K562 (cell line): Measurements from ENCODE around the gene TXNIP. TPM values are rescaled to one million over a fixed set of nuclear protein-coding genes. Genes with fewer than 3 reads are reported as not detected.
A peak's percentile ranks its signal among the peaks of the same experiment; 100 is the strongest.

ENCODE experiments used
- CBX3 ChIP-seq, 2 experiments: IDR thresholded peaks; 1 replicate in 1 of 2; 2 replicates in 1 of 2; pipeline ENCODE4 v1.6.1; 2012; ENCODE audit warnings: inconsistent platforms in 2 of 2, low read length in 2 of 2, borderline replicate concordance in 1 of 2, control low read depth in 1 of 2
- CHD7 ChIP-seq: fragments of 200-600 bp; sonication (generic); IDR thresholded peaks from one replicate; pipeline ENCODE4 v1.6.1; 2012; ENCODE audit warnings: mild to moderate bottlenecking, low read depth, low read length, inconsistent platforms
- DLX4 ChIP-seq: fragments of 250-450 bp; sonication (Bioruptor Pico); IDR thresholded peaks from 2 replicates; pipeline ENCODE4 v1.6.1; 2021; ENCODE audit warnings: mild to moderate bottlenecking
- ERF ChIP-seq: fragments of 450-650 bp; formaldehyde crosslinking; IDR thresholded peaks from 2 replicates; pipeline ENCODE4 v1.4.0; 2020; ENCODE audit warnings: mild to moderate bottlenecking, mixed read lengths
- GABPB2 ChIP-seq: fragments of 250-450 bp; sonication (Bioruptor Pico); conservative IDR thresholded peaks from 2 replicates; pipeline ENCODE4 v1.5.1; 2021; ENCODE audit warnings: mild to moderate bottlenecking
- IRF2 ChIP-seq: sonication (generic); formaldehyde crosslinking; IDR thresholded peaks from 2 replicates; pipeline ENCODE4 v1.8.1; 2022; ENCODE audit warnings: mild to moderate bottlenecking, missing genetic modification reagents
- MITF ChIP-seq: IDR thresholded peaks from 2 replicates; pipeline ENCODE4 v1.6.1; 2014; ENCODE audit warnings: antibody characterized with exemption
- PHB2 ChIP-seq: fragments of 450-650 bp; IDR thresholded peaks from 2 replicates; pipeline ENCODE4 v1.6.1; 2017; ENCODE audit warnings: low read depth
- PHF20 ChIP-seq: fragments of 450-650 bp; IDR thresholded peaks from 2 replicates; pipeline ENCODE4 v1.6.1; 2018; ENCODE audit not compliant: partially characterized antibody
- RBFOX2 ChIP-seq: fragments of 200-400 bp; formaldehyde crosslinking; IDR thresholded peaks from 2 replicates; pipeline ENCODE4 v1.6.1; 2017; ENCODE audit warnings: low read depth, mild to moderate bottlenecking, low read length, moderate library complexity
- RNF2 ChIP-seq: sonication (generic); IDR thresholded peaks from 2 replicates; pipeline ENCODE4 v1.6.1; 2016
- ZNF143 ChIP-seq: sonication (generic); formaldehyde crosslinking; IDR thresholded peaks from 2 replicates; pipeline ENCODE4 v1.9.0; 2022; ENCODE audit warnings: mild to moderate bottlenecking, missing genetic modification reagents
- ZNF512 ChIP-seq: IDR thresholded peaks from 2 replicates; pipeline ENCODE4 v1.6.1; 2016; ENCODE audit warnings: missing genetic modification characterization, missing compliant biosample characterization
- polyA plus RNA-seq, 8 experiments: library from polyadenylated mRNA; depleted of rRNA in 4 of 8; stranded (reverse) in 5 of 8; unstranded in 3 of 8; fragments of >200 nt; fragmentation: Nextera tagmentation in 2 of 8; fragmentation: Illumina TruSeq in 1 of 8; extraction: Ambion mirVana in 2 of 8; extraction: Trizol in 1 of 8; gene quantifications; 2 replicates each; pipeline versions ENCODE4 v1.2.1 to v1.2.3, GENCODE V29; 2011 to 2014; ENCODE audit warnings: inconsistent platforms in 1 of 8, missing spikeins in 1 of 8
- total RNA-seq, 7 experiments: library from RNA; depleted of rRNA in 6 of 7; stranded (reverse); fragments of >200 nt in 6 of 7; fragmentation: Illumina TruSeq in 2 of 7; extraction: Trizol in 2 of 7; gene quantifications; 2 replicates each; pipeline versions ENCODE4 v1.2.1 to v1.2.3, GENCODE V29; 2011 to 2021; ENCODE audit warnings: low replicate concordance in 1 of 7

Gene TXNIP
- total and polyA plus RNA-seq, 9 of the 15 experiments (the other 6 are each of a cell fraction or from before 2014, with no cell fraction given): 120 to 499 (median 257) TPM

GRCh38 chr1:146036965-146037646, 40.7 kb upstream of the TXNIP start (continued):
- TF ChIP-seq GABPB2 (CRISPR knock-in tag) (no peak; the same call in 1 of the 2 replicates), PHF20 (peak; percentile 30), PHB2 (no peak), MITF (no peak), CBX3 (IDR thresholded peaks at IDR 0.05; ENCODE audit: borderline replicate concordance in 1 of 2, low read length in 2 of 2) (peak in 1 of 2 experiments; percentile 67; a peak in 1 of 3 replicates), ERF (CRISPR knock-in tag) (no peak), ZNF143 (CRISPR knock-in tag) (no peak), RBFOX2 (no peak), DLX4 (no peak), CHD7 (no peak), ZNF512 (no peak), RNF2 (peak; percentile 82), IRF2 (CRISPR knock-in tag) (no peak)
